GM12878 (cell line): ENCODE results near the gene NCBP3.
"Not testable (repeated sequence)": the region's sequence is repeated elsewhere in the genome, so short reads cannot be mapped to it uniquely, and the experiment has no call there.

Experiments
- CTCF ChIP-seq, 3 experiments: IDR thresholded peaks in 2 of 3; conservative IDR thresholded peaks in 1 of 3; 2 replicates each; pipeline ENCODE4 v1.5.1; 2011; ENCODE audit warnings: low read depth in 3 of 3, low read length in 3 of 3, mild to moderate bottlenecking in 3 of 3, control low read depth in 2 of 3, moderate library complexity in 2 of 3, inconsistent platforms in 1 of 3, mixed read lengths in 1 of 3; ENCODE audit not compliant: control insufficient read depth in 2 of 3, insufficient read depth in 1 of 3; ENCODE audit errors: extremely low read depth in 1 of 3
- E2F4 ChIP-seq: IDR thresholded peaks from 2 replicates; pipeline ENCODE4 v1.6.1; 2012; ENCODE audit warnings: low read depth, low read length, improper control_type of control experiment
- EGR1 ChIP-seq, 2 experiments: IDR thresholded peaks; 1 replicate in 1 of 2; 2 replicates in 1 of 2; pipeline ENCODE4 v1.6.1; 2011 to 2012; ENCODE audit warnings: low read depth in 2 of 2, low read length in 2 of 2, borderline replicate concordance in 1 of 2, mild to moderate bottlenecking in 1 of 2, moderate library complexity in 1 of 2
- EZH2 ChIP-seq: IDR thresholded peaks from 2 replicates; pipeline ENCODE4 v1.6.1; 2012; ENCODE audit warnings: low read depth, mild to moderate bottlenecking, control low read depth, inconsistent platforms, low read length, borderline replicate concordance; ENCODE audit not compliant: control insufficient read depth
- HDGF ChIP-seq: fragments of 450-650 bp; IDR thresholded peaks from 2 replicates; pipeline ENCODE4 v1.6.1; 2016; ENCODE audit warnings: antibody characterized with exemption
- JUNB ChIP-seq: IDR thresholded peaks from 2 replicates; pipeline ENCODE4 v1.6.1; 2016; ENCODE audit warnings: antibody characterized with exemption, mild to moderate bottlenecking
- POLR2AphosphoS5 ChIP-seq: IDR thresholded peaks from 2 replicates; pipeline ENCODE4 v1.6.1; 2011; ENCODE audit warnings: mild to moderate bottlenecking, low read length, inconsistent platforms
- RAD21 ChIP-seq: IDR thresholded peaks from 2 replicates; pipeline ENCODE4 v1.6.1; 2011; ENCODE audit warnings: mild to moderate bottlenecking, low read depth, low read length, moderate library complexity; ENCODE audit not compliant: insufficient read depth
- SMAD1 ChIP-seq: fragments of 450-650 bp; IDR thresholded peaks from 2 replicates; pipeline ENCODE4 v1.6.1; 2018; ENCODE audit warnings: mild to moderate bottlenecking, low read depth; ENCODE audit not compliant: partially characterized antibody
- ZNF384 ChIP-seq: IDR thresholded peaks from 2 replicates; pipeline ENCODE4 v1.6.1; 2012; ENCODE audit warnings: low read depth, mild to moderate bottlenecking, low read length, improper control_type of control experiment, borderline replicate concordance

- TF ChIP-seq EGR1 (IDR thresholded peaks at IDR 0.05; ENCODE audit: borderline replicate concordance in 1 of 2, low read depth in 2 of 2, low read length in 2 of 2); EZH2; SMAD1; RAD21; POLR2AphosphoS5; E2F4; CTCF (IDR thresholded peaks at IDR 0.05 in 2 of 3, conservative IDR thresholded peaks at IDR 0.05 in 1 of 3; ENCODE audit: control insufficient read depth in 2 of 3, extremely low read depth in 1 of 3, insufficient read depth in 1 of 3, low read depth in 3 of 3, low read length in 3 of 3); JUNB; ZNF384; HDGF: not testable (repeated sequence)
Measured at GRCh38 chr17:3844556-3844955, 1.5 kb downstream of the NCBP3 start.
